Measurements from ENCODE around the gene PIP5K1A. TPM values are rescaled to one million over a fixed set of nuclear protein-coding genes. Genes with fewer than 3 reads are reported as not detected.
"Not testable (repeated sequence)": the region's sequence is repeated elsewhere in the genome, so short reads cannot be mapped to it uniquely, and the experiment has no call there.

Gene PIP5K1A
- total RNA-seq, 1 donor from 2014 or later = 80.3 TPM

DNA sequence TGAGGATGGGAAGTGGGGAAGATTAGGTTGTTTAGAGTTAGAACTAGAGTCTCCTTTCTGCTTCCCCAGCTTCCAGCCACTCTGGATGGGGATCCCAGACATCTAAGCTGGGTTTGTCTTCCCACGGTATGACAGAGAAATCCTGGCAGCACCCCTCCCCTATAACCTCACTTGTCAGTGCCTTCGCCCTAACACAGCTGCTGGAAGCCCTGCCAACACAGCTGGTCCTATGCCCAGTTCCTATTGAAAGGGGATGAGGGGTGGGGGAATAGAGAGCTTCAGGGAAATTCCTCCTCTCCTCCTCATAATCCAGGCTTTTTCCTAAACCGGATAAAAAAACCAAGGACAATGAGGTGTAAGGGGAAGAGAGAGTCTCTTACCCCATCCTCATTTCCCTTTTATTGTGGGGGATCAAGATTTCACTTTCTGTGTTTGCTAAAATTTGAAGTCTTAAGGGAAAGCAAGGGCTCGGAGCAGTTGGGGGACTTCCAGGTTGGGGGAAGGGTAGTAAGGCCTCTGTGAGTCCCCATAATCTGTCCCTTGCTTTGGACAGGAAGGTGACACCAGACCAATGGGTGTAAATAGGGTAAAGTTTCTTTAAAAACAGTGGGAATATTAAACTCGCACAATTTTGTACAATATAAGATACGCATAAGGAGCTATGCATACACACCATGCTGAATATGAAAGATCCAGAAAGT is 23.2 kb upstream of the PIP5K1A start:
- no peaks in the 10 kb centered on the region for H3K9me3 ChIP-seq
- no peaks in the 10 kb centered on the region for H3K4me1 ChIP-seq
- no peak overlapping the region for H3K27ac ChIP-seq
- intact Hi-C loops (cut with DNase I) = no loop called here
- no peak for DNase-seq (ENCODE audit: extremely low spot score in 2 of 2)
- peaks cover 0 to 61% of the 10 kb centered on the region in 2 donors for H3K36me3 ChIP-seq
- no peaks in the 10 kb centered on the region for H3K27me3 ChIP-seq
- TF ChIP-seq POLR2A (IDR thresholded peaks at IDR 0.05) (no peak), POLR2AphosphoS5 (IDR thresholded peaks at IDR 0.05; ENCODE audit: insufficient read depth in 1 of 2, low read depth in 1 of 2) (no peak)
- TF ChIP-seq, protein P1, sequence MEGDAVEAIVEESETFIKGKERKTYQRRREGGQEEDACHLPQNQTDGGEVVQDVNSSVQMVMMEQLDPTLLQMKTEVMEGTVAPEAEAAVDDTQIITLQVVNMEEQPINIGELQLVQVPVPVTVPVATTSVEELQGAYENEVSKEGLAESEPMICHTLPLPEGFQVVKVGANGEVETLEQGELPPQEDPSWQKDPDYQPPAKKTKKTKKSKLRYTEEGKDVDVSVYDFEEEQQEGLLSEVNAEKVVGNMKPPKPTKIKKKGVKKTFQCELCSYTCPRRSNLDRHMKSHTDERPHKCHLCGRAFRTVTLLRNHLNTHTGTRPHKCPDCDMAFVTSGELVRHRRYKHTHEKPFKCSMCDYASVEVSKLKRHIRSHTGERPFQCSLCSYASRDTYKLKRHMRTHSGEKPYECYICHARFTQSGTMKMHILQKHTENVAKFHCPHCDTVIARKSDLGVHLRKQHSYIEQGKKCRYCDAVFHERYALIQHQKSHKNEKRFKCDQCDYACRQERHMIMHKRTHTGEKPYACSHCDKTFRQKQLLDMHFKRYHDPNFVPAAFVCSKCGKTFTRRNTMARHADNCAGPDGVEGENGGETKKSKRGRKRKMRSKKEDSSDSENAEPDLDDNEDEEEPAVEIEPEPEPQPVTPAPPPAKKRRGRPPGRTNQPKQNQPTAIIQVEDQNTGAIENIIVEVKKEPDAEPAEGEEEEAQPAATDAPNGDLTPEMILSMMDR (IDR thresholded peaks at IDR 0.05) = no peak
- H3K4me3 ChIP-seq = no peak overlapping the region

DNA sequence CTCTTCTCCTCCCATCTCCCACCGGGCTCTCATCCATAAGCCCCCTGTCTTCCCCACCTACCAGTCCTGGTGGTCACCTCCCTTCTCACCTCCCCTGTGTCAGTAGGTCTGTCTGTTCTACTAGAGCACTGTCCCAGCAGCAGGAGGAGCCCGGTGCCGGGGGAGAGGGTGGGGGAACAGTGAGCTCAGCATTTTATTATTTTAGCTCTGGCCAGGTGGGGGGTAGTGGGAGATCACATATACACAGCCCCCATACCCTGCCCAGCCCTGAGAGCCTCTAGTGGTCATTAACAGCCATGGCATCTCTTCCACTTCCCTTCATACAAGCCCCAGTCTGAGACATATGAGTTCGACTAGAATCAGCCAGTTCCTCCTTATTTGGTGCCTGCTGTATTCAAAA is 22.5 kb upstream of the PIP5K1A start, which contains the start of gene TMOD4:
Gene TMOD4, minus strand, starts transcription at position 119 of the 400 bp plus-strand sequence. CDS start 1,106 bp downstream, outside the sequence.
- Histone ChIP-seq H3K27ac (no peak within 1 kb of the TSS), H3K36me3 (peaks cover 0 to 61% of the 10 kb centered on the region in 2 donors)
- intact Hi-C loops (cut with DNase I) = no loop called here

DNA sequence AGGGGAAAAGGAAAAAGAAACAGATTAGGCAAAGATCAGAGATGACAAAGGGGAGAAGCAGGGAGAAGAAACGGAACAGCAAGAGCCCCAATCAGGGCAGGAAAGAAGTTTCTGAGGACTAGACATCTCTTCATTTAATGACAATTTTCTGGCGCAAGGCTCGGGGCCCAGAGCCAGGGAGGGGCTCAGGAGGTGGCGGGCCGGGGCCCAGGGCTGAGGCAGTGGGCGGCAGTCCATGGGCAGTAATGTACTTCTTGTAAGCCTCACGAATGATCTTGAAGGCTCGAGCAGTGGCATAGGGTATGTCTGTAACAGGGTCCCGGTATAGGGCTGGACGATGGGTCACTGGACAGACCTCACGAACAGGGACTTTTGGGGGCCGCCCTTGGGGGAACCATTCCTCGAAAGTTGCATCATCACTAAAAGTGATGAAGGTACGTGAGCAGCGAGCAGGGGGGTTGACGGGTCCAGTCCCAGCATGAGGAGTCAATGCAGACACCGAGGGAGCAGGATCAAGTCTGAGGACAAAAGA is 21.8 kb upstream of the PIP5K1A start:
- H3K27ac ChIP-seq = no peak overlapping the region
- TF ChIP-seq POLR2A (IDR thresholded peaks at IDR 0.05) = no peak
- TF ChIP-seq, protein P1 (IDR thresholded peaks at IDR 0.05) = no peak
- TF ChIP-seq POLR2AphosphoS5 (IDR thresholded peaks at IDR 0.05; ENCODE audit: insufficient read depth in 1 of 2, low read depth in 1 of 2) = no peak
- no peak for DNase-seq (ENCODE audit: extremely low spot score in 2 of 2)
- no peaks in the 10 kb centered on the region for H3K27me3 ChIP-seq
- H3K4me1 ChIP-seq = no peaks in the 10 kb centered on the region
- intact Hi-C loops (cut with DNase I) = no loop called here
- no peak overlapping the region for H3K4me3 ChIP-seq
- H3K9me3 ChIP-seq = no peaks in the 10 kb centered on the region
- peaks cover 0 to 65% of the 10 kb centered on the region in 2 donors for H3K36me3 ChIP-seq

More for the DNA sequence above, 22.5 kb upstream of the PIP5K1A start, which contains the start of gene TMOD4:
- H3K4me3 ChIP-seq = no peak within 1 kb of the TSS
- no peaks in the 10 kb centered on the region for H3K27me3 ChIP-seq
- TF ChIP-seq, protein P1 (IDR thresholded peaks at IDR 0.05) = no peak
- no peak for TF ChIP-seq POLR2A (IDR thresholded peaks at IDR 0.05)
- TF ChIP-seq POLR2AphosphoS5 (IDR thresholded peaks at IDR 0.05; ENCODE audit: insufficient read depth in 1 of 2, low read depth in 1 of 2) = no peak
- H3K4me1 ChIP-seq = no peaks in the 10 kb centered on the region
- H3K9me3 ChIP-seq = no peaks in the 10 kb centered on the region
- DNase-seq (ENCODE audit: extremely low spot score in 2 of 2) = no peak

DNA sequence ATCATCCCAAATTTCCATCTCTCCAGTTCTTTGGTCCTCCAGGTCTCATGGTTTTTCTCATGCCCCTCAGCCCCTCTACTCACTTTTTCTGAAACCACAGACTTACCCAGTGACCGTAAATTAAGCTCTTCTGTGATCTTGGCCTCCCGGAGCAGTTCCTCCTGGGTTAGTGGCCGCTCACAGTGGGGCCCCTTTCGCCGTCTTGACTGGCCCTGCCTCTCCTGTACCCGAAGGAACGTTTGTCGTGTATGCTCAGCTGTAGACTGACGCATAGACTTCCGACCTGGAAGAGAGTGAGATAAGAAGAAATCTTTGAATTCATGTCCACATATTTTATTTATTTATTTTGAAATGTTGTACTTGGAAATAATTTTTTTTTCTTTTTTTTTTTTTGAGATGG is 14.1 kb upstream of the PIP5K1A start:
- Histone ChIP-seq H3K36me3 (peaks cover 8 to 67% of the 10 kb centered on the region in 2 donors), H3K9me3 (no peaks in the 10 kb centered on the region), H3K27me3 (no peaks in the 10 kb centered on the region), H3K27ac (no peak overlapping the region), H3K4me1 (peaks cover 27% of the 10 kb centered on the region), H3K4me3 (no peak overlapping the region)
- TF ChIP-seq, protein P1 (IDR thresholded peaks at IDR 0.05) = no peak
- no peak for TF ChIP-seq POLR2A (IDR thresholded peaks at IDR 0.05)
- TF ChIP-seq POLR2AphosphoS5 (IDR thresholded peaks at IDR 0.05; ENCODE audit: insufficient read depth in 1 of 2, low read depth in 1 of 2) = no peak
- no peak for DNase-seq (ENCODE audit: extremely low spot score in 2 of 2)
- intact Hi-C loops (cut with DNase I) = no loop called here

DNA sequence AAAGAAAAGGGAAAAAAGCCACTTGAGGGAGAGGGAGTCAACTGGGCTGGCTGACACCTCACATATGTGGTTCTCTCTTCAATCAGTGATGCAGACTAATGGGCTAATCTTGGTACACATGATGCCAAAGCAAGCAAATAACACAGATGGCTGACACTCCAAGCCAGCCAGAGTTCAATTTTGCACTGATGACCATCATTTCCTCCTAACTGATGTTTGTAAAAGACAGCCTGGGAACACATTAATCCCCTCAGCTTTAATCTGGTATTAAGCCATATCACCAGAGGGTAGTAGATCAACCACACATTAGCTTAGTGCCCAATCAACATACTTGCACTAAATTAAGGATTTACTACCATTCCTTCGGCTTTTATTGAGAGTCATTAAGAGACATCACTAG is 11.1 kb upstream of the PIP5K1A start:
- Histone ChIP-seq H3K36me3 (peaks cover 5 to 37% of the 10 kb centered on the region in 2 donors), H3K4me3 (no peak overlapping the region), H3K9me3 (no peaks in the 10 kb centered on the region), H3K4me1 (peaks cover 37% of the 10 kb centered on the region), H3K27ac (peak overlapping the region; percentile 30), H3K27me3 (no peaks in the 10 kb centered on the region)
- DNase-seq (ENCODE audit: extremely low spot score in 2 of 2) = no peak
- TF ChIP-seq, protein P1 (IDR thresholded peaks at IDR 0.05) = no peak
- TF ChIP-seq POLR2A (IDR thresholded peaks at IDR 0.05) (no peak), POLR2AphosphoS5 (IDR thresholded peaks at IDR 0.05; ENCODE audit: insufficient read depth in 1 of 2, low read depth in 1 of 2) (no peak)
- intact Hi-C loops (cut with DNase I) = no loop called here

DNA sequence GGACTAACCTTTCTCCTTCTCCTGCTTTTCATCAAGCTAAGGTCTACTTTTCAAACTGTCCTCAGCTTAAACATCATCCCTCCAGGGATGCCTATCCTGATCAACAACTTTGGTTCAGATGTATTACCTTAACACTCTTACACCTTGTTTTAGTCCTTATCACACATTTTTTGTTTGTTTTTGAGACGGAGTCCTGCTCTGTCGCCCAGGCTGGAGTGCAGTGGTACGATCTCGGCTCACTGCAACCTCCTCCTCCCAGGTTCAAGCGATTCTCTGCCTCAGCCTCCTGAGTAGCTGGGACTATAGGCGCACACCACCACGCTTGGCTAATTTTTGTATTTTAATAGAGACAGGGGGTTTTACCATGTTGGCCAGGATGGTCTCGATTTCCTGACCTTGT is 9.7 kb upstream of the PIP5K1A start:
- H3K9me3 ChIP-seq; H3K27me3 ChIP-seq; intact Hi-C loops (cut with DNase I); DNase-seq (ENCODE audit: extremely low spot score in 2 of 2): not testable (repeated sequence)
- Histone ChIP-seq H3K36me3 (peaks cover 5 to 23% of the 10 kb centered on the region in 2 donors), H3K27ac (peak overlapping the region; percentile 89), H3K4me1 (peaks cover 37% of the 10 kb centered on the region), H3K4me3 (peak overlapping the region; percentile 79 to 83)

Data from vagina (tissue), 2 donors.